Occipital lobe (tissue), 2 donors: ENCODE measurements around the gene ENO4. TPM values are rescaled to one million over a fixed set of nuclear protein-coding genes. Genes with fewer than 3 reads are reported as not detected.

Experiments
- DNase-seq: peaks from one replicate; lab custom pipeline; 2025; lab: John Stamatoyannopoulos, UW
- total RNA-seq: library from RNA; depleted of rRNA; stranded (reverse); fragments of >200 nt; gene quantifications from one replicate; pipeline ENCODE4 v1.2.3, GENCODE V29; 2014

Gene ENO4
- total RNA-seq, 1 donor from 2014 or later = 0.78 TPM

DNA sequence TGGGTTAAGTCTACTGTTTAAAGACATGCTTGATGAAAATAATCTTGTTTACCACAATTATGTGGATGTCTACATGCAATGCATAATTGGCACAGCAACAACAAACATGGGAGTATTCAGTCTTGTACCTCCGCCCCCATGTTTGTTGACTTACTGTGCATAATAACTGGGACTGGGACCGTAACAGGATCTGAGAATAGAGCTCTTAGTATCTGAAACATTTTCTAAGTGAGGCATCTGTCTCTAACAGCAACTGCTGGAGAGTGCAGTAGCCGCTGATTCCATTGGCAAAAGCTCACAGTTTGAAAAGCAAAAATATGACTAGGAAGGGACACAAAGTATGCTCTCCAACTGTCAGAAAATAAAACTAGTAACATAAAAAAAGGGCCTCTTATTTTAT, 61.6 kb downstream of the ENO4 start:
- no peak for DNase-seq

DNA sequence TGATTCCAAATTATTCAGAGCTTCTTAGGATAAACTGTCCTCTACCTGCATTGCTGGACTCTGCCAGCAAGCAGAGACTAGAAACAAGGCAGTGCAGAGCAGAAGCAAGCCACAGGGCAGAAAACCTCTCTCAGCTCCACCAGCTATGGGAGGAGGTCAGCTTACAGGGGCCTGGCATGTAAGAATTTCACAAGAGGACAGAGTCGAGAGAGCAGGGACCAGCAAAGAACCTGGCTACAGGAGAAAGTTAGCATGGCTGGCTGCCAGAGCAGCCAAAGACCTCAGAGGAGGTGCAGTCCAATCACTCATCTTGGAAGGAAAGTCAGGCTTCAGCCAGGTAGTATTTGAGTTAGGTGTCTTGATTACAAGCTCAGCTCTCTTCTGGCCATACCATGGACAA, 62.9 kb downstream of the ENO4 start:
- no peak for DNase-seq

DNA sequence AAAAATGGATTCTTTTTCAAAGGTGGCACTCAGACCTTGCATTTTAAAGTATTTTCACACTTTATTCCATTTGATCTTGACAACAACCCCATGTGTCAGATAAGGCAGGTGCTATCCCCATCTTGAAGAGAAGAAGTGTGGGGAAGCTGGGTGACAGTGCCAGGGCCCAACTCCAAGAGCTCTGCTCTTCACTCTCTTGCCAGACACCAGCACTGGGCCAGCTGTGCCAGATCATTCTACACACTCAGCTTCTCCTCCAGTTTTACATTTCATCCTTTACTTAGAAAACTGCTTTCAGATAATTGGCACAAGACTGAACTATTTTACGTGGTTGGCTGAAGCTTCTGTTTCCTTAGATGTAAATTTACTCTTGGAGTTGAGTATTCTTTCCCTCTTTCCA, 64.4 kb downstream of the ENO4 start:
- DNase-seq = no peak

DNA sequence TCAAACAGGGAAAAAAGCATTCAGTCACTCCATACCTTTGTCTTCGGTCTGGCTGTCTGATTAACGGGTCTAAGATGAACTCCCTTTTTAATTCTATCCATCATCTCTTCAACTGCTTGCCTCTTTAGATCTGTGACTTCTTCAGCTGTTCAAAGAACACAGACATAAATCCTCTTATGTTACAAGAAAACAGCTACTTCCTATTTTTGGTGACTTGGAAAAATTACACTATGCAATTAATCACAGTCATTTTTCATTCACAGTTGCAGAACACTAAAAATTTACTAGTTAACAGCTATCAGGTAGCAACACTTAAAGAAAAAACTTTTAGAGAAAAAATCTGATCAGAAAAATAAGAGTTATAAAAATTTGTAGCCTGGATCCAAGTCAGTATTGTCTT, 66.0 kb downstream of the ENO4 start:
- DNase-seq = no peak

DNA sequence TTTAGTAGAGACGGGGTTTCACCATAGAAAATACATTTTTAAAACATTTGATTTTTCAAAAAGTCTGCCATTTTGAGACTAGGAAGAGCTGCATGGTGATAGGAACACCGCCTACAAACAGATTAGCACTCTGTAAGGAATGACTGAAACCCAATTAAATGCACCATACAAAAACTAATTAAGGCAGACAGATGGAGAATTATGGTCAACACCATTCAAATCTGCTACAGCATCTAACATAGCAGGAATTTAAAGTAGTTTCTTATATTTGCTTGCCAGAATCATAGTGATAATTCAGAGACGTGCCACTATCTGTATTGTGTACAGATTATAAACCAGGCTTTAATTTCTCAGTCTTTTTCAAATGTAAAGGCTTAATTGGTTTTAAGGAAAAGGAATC, 68.2 kb downstream of the ENO4 start:
- DNase-seq = no peak

DNA sequence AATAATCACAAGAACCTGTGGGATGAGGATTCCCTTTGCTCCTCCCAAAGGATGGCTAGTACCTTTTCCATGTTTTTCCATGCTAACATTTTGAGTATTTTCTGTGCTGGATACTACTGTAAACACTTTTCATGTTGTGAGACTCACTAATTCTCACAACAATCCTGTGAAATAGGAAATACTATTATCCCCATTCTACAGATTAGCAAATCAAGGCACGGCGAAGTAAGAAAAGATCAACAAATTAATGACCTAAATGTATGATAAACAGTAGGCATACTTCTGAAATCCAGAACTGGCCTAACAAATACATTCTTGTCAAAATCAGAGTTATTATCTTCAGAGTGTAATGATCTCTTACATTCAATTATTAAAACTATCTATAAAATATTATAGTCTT, 69.3 kb downstream of the ENO4 start:
- no peak for DNase-seq

DNA sequence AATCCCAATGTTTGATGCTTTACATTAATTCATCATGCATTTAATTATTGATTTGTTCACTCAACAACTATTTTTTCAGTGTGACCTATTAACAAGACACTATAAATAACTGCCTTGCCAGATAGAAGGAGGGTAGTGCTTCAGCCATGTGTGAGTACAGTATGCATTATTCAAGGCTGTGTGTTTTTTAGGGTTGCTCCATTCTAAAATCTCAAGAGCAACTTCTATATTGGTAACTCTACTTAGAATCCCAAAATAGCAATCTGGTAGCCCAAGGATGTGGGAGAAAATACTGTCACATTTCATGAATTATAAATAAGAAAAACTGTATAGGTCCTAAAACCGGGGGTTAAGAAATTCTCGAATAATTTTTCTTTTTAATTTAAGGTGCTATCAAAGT, 69.9 kb downstream of the ENO4 start:
- no peak for DNase-seq

DNA sequence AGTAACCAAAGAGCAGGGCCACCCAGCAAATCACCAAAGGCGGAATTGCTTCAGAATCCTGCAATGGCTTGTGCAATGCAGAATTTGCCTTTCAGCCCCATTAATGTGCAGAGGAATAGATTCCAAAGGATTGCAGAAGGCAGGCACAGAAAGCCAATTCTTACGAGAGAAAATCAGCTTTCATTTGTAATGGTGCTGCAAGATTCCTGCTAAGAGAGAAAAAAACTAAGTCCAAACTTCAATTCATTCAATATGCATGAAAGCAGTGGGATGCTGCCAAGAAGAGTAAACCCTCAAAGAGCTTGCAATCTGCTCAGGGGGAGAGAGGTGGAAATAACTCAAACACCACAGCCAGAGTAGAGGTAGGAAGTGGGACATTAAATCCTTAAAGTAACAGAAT, 70.4 kb downstream of the ENO4 start:
- no peak for DNase-seq

DNA sequence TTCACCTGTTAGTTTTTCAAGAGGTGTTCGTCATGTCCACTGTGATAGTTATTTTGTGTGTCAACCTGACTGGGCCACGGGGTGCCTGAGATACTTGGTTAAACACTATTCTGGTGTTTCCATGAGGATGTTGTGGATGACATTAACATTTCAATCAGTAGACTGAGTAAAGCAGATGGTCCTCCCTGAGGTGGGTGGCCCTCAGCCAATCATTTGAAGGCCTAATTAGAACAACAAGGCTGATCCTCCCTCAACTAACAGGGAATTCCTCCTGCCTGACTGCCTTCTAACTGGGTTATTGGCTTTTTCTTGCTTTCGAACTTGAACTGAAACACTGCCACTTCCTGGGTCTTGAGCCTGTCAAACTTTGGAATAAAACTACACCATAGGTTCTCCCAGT, 75.8 kb downstream of the ENO4 start:
- DNase-seq = no peak

DNA sequence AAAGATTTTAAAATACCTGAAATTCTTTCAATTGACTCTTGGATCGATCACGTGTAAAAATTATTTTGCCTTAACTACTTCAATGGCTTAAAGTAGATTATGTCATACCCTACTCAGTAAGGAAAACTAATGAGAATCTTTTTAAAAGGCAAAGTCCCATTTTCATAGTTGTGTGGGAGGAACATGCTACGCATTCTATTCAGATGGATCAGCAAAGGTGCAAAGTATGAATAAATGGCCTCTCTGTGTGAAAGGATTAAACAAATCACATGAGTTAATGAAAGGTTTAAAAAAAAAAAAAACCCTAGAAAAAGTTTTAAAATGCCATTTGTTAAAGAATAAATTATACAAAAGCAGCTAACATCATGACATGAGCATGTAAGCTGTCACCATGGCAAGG, 77.1 kb downstream of the ENO4 start:
- DNase-seq = no peak

DNA sequence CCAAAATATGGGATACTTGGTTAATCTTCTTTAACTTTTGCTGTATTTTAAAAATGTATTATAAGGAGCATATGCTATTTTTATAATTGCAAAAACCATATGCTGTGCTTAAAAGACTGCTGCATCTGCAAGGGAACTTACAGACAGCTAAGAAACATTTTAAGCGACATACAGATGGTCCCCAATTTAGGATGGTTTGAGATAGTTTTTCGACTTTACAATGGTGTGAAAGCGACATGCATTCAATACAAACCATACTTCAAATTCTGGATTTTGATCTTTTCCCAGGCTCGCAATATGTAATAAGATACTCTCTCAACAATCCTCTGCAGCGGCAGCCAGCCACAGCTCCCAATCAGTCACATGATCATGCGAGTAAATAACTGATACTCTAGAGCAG, 82.5 kb downstream of the ENO4 start:
- DNase-seq = no peak

Other genes with a start within 250 kb of the ENO4 start
- not detected for gene PNLIPRP2, start 228.5 kb upstream of the ENO4 start, total RNA-seq
- gene HSPA12A, start 106.9 kb upstream of the ENO4 start, total RNA-seq = 17.3 TPM
- 54.1 TPM for gene SHTN1, start 155.7 kb downstream of the ENO4 start, total RNA-seq